GM12878 (cell line): Measurements from ENCODE around the gene SMOC2. TPM values are rescaled to one million over a fixed set of nuclear protein-coding genes. Genes with fewer than 3 reads are reported as not detected.

ENCODE experiments used
- ATAC-seq: fragments of 200-7000 bp; cut with Tn5 transposase; 3 replicates; pipeline ENCODE4 v1.9.1; 2020; ENCODE audit warnings: mild to moderate bottlenecking, moderate library complexity
- BruUV-seq: library from RNA; stranded (reverse); fragments of 400-500 nt; replicated peaks from 2 replicates; lab custom pipeline; 2021; lab: Mats Ljungman, UMichigan
- CTCF ChIA-PET: fragments of 300-600 bp; sonication (Branson Sonifier 250); formaldehyde crosslinking; extraction: SDS; loops from one replicate; lab custom pipeline; 2021; ENCODE audit warnings: inconsistent platforms; lab: Yijun Ruan, JAX
- POLR2A ChIA-PET: fragments of 350-600 bp; formaldehyde crosslinking; extraction: SDS; loops from one replicate; lab custom pipeline; 2021; ENCODE audit warnings: inconsistent platforms; lab: Charles Lee
- RAD21 ChIA-PET: fragments of 300-600 bp; sonication (Branson Sonifier 250); formaldehyde crosslinking; loops from one replicate; lab custom pipeline; 2023; ENCODE audit warnings: antibody characterized with exemption; ENCODE audit not compliant: unreplicated experiment; lab: Charles Lee
- SMC1A ChIA-PET: fragments of 300-600 bp; sonication (Branson Sonifier 250); formaldehyde crosslinking; loops from one replicate; lab custom pipeline; 2023; ENCODE audit not compliant: unreplicated experiment, uncharacterized antibody; lab: Charles Lee
- DNase-seq: peaks from one replicate; pipeline ENCODE4 v3.0.0-alpha.2; 2011; ENCODE audit warnings: low read depth, low spot score
- FAIRE-seq: peaks from 3 replicates; lab custom pipeline; 2011; peaks lifted over from hg19 to GRCh38; lab: Jason Lieb, UNC
- H2AFZ ChIP-seq: 2 replicates; pipeline ENCODE4 v1.6.0; 2011; ENCODE audit warnings: low read depth, low read length, control low read depth; ENCODE audit not compliant: control insufficient read depth
- H3K27ac ChIP-seq: 2 replicates; pipeline ENCODE4 v1.5.1; 2011; ENCODE audit warnings: control low read depth; ENCODE audit not compliant: control insufficient read depth, insufficient read depth
- H3K27me3 ChIP-seq, 2 experiments: replicated peaks in 1 of 2; 2 replicates each; pipeline versions ENCODE4 v1.6.0 to v1.6.1; 2011; ENCODE audit warnings: low read length in 1 of 2; ENCODE audit not compliant: control insufficient read depth in 2 of 2, insufficient read depth in 2 of 2
- H3K36me3 ChIP-seq, 2 experiments: 2 replicates each; pipeline ENCODE4 v1.5.1; 2011; ENCODE audit warnings: low read length in 1 of 2; ENCODE audit not compliant: control insufficient read depth in 2 of 2, insufficient read depth in 2 of 2
- H3K4me1 ChIP-seq: 2 replicates; pipeline ENCODE4 v1.6.1; 2011; ENCODE audit warnings: mild to moderate bottlenecking, low read length, moderate library complexity, mixed read lengths; ENCODE audit not compliant: control insufficient read depth, insufficient read depth
- H3K4me2 ChIP-seq: 2 replicates; pipeline ENCODE4 v1.6.0; 2011; ENCODE audit warnings: control low read depth; ENCODE audit not compliant: control insufficient read depth, insufficient read depth
- H3K4me3 ChIP-seq: fragments of 200-600 bp; sonication (generic); 2 replicates; pipeline ENCODE4 v1.5.1; 2016
- H3K79me2 ChIP-seq: 2 replicates; pipeline ENCODE4 v1.6.0; 2011; ENCODE audit warnings: low read length; ENCODE audit not compliant: control insufficient read depth, insufficient read depth
- H3K9ac ChIP-seq: 2 replicates; pipeline ENCODE4 v1.8.0; 2011; ENCODE audit warnings: low read length, control low read depth, mixed read lengths; ENCODE audit not compliant: control insufficient read depth, insufficient read depth
- H3K9me3 ChIP-seq: replicated peaks from 3 replicates; pipeline ENCODE4 v1.5.1; 2011; ENCODE audit warnings: mild to moderate bottlenecking, low read length; ENCODE audit not compliant: control insufficient read depth, insufficient read depth
- H4K20me1 ChIP-seq: 2 replicates; pipeline ENCODE4 v1.6.0; 2011; ENCODE audit not compliant: control insufficient read depth, insufficient read depth
- BACH1 ChIP-seq: fragments of 450-650 bp; IDR thresholded peaks from 2 replicates; pipeline ENCODE4 v1.6.1; 2017; ENCODE audit warnings: mild to moderate bottlenecking, borderline replicate concordance
- CBX3 ChIP-seq: fragments of 200-600 bp; sonication (generic); IDR thresholded peaks from 2 replicates; pipeline ENCODE4 v1.6.1; 2016; ENCODE audit warnings: low read depth, borderline replicate concordance
- NFIC ChIP-seq: IDR thresholded peaks from 2 replicates; pipeline ENCODE4 v1.6.1; 2012; ENCODE audit warnings: low read depth, mild to moderate bottlenecking, inconsistent platforms, low read length, moderate library complexity
- NRF1 ChIP-seq: conservative IDR thresholded peaks from 2 replicates; pipeline ENCODE4 v1.6.1; 2011; ENCODE audit warnings: mild to moderate bottlenecking, low read depth, low read length, improper control_type of control experiment
- POLR2AphosphoS2 ChIP-seq: IDR thresholded peaks from 2 replicates; pipeline ENCODE4 v1.6.1; 2011; ENCODE audit warnings: low read depth, mild to moderate bottlenecking, low read length, improper control_type of control experiment, moderate library complexity
- RAD21 ChIP-seq: IDR thresholded peaks from 2 replicates; pipeline ENCODE4 v1.6.1; 2011; ENCODE audit warnings: mild to moderate bottlenecking, low read depth, low read length, moderate library complexity; ENCODE audit not compliant: insufficient read depth
- RFX5 ChIP-seq: IDR thresholded peaks from 2 replicates; pipeline ENCODE4 v1.6.1; 2011; ENCODE audit warnings: low read depth, low read length, improper control_type of control experiment
- SMARCA5 ChIP-seq: fragments of 450-650 bp; IDR thresholded peaks from 2 replicates; pipeline ENCODE4 v1.6.1; 2017; ENCODE audit warnings: mild to moderate bottlenecking
- STAT3 ChIP-seq: IDR thresholded peaks from 2 replicates; pipeline ENCODE4 v1.6.1; 2011; ENCODE audit warnings: low read depth, low read length, improper control_type of control experiment
- TCF12 ChIP-seq: IDR thresholded peaks from 2 replicates; pipeline ENCODE4 v1.6.1; 2011; ENCODE audit warnings: low read depth, mild to moderate bottlenecking, low read length
- TCF3 ChIP-seq: IDR thresholded peaks from 2 replicates; pipeline ENCODE4 v1.6.1; 2012; ENCODE audit warnings: low read depth, mild to moderate bottlenecking, low read length, borderline replicate concordance; ENCODE audit not compliant: insufficient read depth
- YBX1 ChIP-seq: fragments of 450-650 bp; IDR thresholded peaks from 2 replicates; pipeline ENCODE4 v1.6.1; 2016; ENCODE audit warnings: antibody characterized with exemption
- WGBS: methylation state at CpG from one replicate; pipeline ENCODE4 v1.1.6; 2016; ENCODE audit warnings: low lambda C conversion rate; ENCODE audit not compliant: insufficient replicate concordance, insufficient coverage; ENCODE audit errors: missing lambda C conversion rate; 5-methylcytosine and 5-hydroxymethylcytosine counted together
- in situ Hi-C: fragments of 300-500 bp; cut with MboI; formaldehyde crosslinking; loops from 9 replicates; pipeline ENCODE4 v1.14.3; 2018; ENCODE audit warnings: mixed read lengths
- intact Hi-C: fragments of 100-400 bp; cut with micrococcal nuclease; formaldehyde crosslinking; loops from one replicate; pipeline ENCODE4 v1.14.2; 2022; ENCODE audit not compliant: unreplicated experiment
- polyA plus RNA-seq, 11 experiments: library from polyadenylated mRNA; depleted of rRNA in 4 of 11; unstranded in 6 of 11; stranded (reverse) in 5 of 11; fragments of >200 nt; fragmentation: Nextera tagmentation in 4 of 11; fragmentation: Illumina TruSeq in 1 of 11; extraction: Ambion mirVana in 4 of 11; extraction: Trizol in 1 of 11; gene quantifications; 1 replicate in 1 of 11; 2 replicates in 10 of 11; pipeline versions ENCODE4 v1.2.1 to v1.2.3, GENCODE V29; 2011 to 2016; ENCODE audit warnings: inconsistent platforms in 2 of 11, missing spikeins in 2 of 11, low read depth in 1 of 11
- total RNA-seq, 4 experiments: library from RNA; depleted of rRNA in 3 of 4; stranded (reverse); fragments of >200 nt in 3 of 4; fragmentation: Illumina TruSeq in 1 of 4; extraction: Trizol in 1 of 4; gene quantifications; 2 replicates each; pipeline versions ENCODE4 v1.2.1 to v1.2.3, GENCODE V29; 2013 to 2021
- TF ChIP-seq, protein P1 (sequence below): fragments of 450-650 bp; IDR thresholded peaks from 2 replicates; pipeline ENCODE4 v1.6.1; 2017; ENCODE audit warnings: mild to moderate bottlenecking
- TF ChIP-seq, protein P2 (sequence below): fragments of 150-350 bp; IDR thresholded peaks from 2 replicates; pipeline ENCODE4 v1.6.1; 2016; ENCODE audit warnings: low read depth, low read length
- TF ChIP-seq, protein P3 (sequence below): IDR thresholded peaks from 2 replicates; pipeline ENCODE4 v1.6.1; 2011; ENCODE audit warnings: low read depth, low read length, improper control_type of control experiment, borderline replicate concordance

Gene SMOC2
- total and polyA plus RNA-seq, 10 of the 15 experiments (the other 5 are each of a cell fraction or from before 2014, with no cell fraction given), result 0.10 to 0.12 TPM; not detected in 8

DNA sequence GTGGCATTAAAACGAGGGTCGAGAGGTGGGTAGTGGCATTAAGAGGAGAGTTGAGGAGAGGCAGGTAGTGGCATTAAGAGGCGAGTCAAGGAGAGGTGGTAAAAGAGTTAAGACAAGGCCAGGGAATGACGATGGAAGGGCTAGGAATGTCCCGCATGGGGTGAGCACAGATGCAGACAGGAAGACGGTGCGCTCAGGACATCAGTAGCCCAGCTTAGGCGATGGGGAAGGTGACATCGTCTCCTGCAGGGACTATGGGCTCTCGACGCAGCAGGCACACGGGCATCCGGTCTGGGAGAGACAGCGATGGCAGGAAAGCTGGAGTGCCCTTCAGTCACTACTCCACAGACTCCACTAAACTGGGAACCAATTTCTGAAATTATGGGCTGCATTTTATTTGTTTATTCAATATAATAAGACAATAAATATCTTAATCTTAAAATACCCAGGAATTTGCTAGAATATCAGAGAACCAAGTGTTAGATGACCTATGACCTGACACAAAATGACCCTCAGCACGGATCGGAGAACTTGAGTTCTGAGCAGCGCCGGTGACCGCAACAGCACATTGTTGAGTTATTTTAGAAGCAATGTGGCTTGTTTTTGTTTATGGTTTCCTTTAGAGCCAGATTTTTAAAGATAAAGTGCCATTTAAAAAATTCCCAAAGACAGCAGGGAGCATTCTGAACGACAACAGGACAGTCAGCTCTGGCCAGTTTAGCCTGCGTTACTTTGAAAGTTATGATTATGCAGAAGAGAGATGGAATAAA is 177.7 kb downstream of the SMOC2 start:
- intact Hi-C loops (no loop called here), in situ Hi-C loops (no loop called here)
- TF ChIP-seq, protein P1, sequence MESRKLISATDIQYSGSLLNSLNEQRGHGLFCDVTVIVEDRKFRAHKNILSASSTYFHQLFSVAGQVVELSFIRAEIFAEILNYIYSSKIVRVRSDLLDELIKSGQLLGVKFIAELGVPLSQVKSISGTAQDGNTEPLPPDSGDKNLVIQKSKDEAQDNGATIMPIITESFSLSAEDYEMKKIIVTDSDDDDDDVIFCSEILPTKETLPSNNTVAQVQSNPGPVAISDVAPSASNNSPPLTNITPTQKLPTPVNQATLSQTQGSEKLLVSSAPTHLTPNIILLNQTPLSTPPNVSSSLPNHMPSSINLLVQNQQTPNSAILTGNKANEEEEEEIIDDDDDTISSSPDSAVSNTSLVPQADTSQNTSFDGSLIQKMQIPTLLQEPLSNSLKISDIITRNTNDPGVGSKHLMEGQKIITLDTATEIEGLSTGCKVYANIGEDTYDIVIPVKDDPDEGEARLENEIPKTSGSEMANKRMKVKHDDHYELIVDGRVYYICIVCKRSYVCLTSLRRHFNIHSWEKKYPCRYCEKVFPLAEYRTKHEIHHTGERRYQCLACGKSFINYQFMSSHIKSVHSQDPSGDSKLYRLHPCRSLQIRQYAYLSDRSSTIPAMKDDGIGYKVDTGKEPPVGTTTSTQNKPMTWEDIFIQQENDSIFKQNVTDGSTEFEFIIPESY, result no peak
- TF ChIP-seq BACH1, result no peak
- TF ChIP-seq RFX5, result no peak
- TF ChIP-seq CBX3, result no peak
- TF ChIP-seq YBX1, result no peak
- no peak for TF ChIP-seq NFIC
- TF ChIP-seq, protein P2, sequence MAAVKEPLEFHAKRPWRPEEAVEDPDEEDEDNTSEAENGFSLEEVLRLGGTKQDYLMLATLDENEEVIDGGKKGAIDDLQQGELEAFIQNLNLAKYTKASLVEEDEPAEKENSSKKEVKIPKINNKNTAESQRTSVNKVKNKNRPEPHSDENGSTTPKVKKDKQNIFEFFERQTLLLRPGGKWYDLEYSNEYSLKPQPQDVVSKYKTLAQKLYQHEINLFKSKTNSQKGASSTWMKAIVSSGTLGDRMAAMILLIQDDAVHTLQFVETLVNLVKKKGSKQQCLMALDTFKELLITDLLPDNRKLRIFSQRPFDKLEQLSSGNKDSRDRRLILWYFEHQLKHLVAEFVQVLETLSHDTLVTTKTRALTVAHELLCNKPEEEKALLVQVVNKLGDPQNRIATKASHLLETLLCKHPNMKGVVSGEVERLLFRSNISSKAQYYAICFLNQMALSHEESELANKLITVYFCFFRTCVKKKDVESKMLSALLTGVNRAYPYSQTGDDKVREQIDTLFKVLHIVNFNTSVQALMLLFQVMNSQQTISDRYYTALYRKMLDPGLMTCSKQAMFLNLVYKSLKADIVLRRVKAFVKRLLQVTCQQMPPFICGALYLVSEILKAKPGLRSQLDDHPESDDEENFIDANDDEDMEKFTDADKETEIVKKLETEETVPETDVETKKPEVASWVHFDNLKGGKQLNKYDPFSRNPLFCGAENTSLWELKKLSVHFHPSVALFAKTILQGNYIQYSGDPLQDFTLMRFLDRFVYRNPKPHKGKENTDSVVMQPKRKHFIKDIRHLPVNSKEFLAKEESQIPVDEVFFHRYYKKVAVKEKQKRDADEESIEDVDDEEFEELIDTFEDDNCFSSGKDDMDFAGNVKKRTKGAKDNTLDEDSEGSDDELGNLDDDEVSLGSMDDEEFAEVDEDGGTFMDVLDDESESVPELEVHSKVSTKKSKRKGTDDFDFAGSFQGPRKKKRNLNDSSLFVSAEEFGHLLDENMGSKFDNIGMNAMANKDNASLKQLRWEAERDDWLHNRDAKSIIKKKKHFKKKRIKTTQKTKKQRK, result no peak
- no peak for TF ChIP-seq TCF12
- TF ChIP-seq, protein P3, sequence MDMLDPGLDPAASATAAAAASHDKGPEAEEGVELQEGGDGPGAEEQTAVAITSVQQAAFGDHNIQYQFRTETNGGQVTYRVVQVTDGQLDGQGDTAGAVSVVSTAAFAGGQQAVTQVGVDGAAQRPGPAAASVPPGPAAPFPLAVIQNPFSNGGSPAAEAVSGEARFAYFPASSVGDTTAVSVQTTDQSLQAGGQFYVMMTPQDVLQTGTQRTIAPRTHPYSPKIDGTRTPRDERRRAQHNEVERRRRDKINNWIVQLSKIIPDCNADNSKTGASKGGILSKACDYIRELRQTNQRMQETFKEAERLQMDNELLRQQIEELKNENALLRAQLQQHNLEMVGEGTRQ, result no peak
- TF ChIP-seq POLR2AphosphoS2, result no peak
- TF ChIP-seq TCF3, result no peak
- no peak for TF ChIP-seq NRF1
- TF ChIP-seq RAD21, result no peak
- no peak for TF ChIP-seq SMARCA5
- no peak for TF ChIP-seq STAT3
- ChIA-PET POLR2A (no interaction called here), RAD21 (no interaction called here), CTCF (no interaction called here), SMC1A (no interaction called here)
- FAIRE-seq, result no peak
- Histone ChIP-seq H3K27me3 (no peaks in the 10 kb centered on the region), H3K4me1 (no peaks in the 10 kb centered on the region), H3K9ac (no peak overlapping the region), H3K4me2 (no peak overlapping the region), H3K4me3 (no peak overlapping the region), H3K9me3 (no peaks in the 10 kb centered on the region; the same call in 2 of the 3 replicates), H4K20me1 (no peaks in the 10 kb centered on the region), H3K27ac (no peak overlapping the region), H2AFZ (no peak overlapping the region), H3K36me3 (no peaks in the 10 kb centered on the region), H3K79me2 (no peaks in the 10 kb centered on the region)
- 57% methylated on average over 21 of the region's 21 CpGs for WGBS
- no TSS peak for BruUV-seq
- DNase-seq, result no peak
- ATAC-seq, result no peak
